NB4 (cell line): ENCODE results near the gene ACAD11.

ENCODE experiments used
- MYC ChIP-seq: IDR thresholded peaks from 2 replicates; pipeline ENCODE4 v1.6.1; 2011; ENCODE audit warnings: low read depth, low read length
- POLR2A ChIP-seq: IDR thresholded peaks from 2 replicates; pipeline ENCODE4 v1.6.1; 2011; ENCODE audit warnings: mild to moderate bottlenecking; ENCODE audit not compliant: insufficient read length; ENCODE audit errors: extremely low read depth
- TF ChIP-seq, protein P1 (sequence below): IDR thresholded peaks from one replicate; pipeline ENCODE4 v1.5.1; 2012; ENCODE audit warnings: low read depth, low read length

DNA sequence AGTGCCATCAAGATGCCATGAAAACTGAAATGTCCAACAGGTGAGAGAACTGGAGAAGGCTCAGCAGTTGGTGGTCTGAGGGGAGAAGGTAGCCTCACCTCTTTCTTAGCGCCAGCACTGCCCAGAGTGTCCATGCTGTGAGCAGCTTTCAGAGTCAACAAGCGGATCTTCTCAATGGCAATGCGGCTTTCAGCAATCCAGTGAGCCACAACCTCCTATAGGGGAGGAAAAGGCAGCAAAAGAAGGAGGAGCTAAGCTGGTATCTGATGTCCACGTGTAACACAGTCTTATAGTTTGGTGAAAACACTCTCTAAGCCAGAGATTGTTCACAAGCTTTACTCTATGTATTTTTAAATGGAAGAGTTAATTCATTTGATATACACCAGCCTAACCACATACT, 98.6 kb downstream of the ACAD11 start:
- TF ChIP-seq, protein P1, sequence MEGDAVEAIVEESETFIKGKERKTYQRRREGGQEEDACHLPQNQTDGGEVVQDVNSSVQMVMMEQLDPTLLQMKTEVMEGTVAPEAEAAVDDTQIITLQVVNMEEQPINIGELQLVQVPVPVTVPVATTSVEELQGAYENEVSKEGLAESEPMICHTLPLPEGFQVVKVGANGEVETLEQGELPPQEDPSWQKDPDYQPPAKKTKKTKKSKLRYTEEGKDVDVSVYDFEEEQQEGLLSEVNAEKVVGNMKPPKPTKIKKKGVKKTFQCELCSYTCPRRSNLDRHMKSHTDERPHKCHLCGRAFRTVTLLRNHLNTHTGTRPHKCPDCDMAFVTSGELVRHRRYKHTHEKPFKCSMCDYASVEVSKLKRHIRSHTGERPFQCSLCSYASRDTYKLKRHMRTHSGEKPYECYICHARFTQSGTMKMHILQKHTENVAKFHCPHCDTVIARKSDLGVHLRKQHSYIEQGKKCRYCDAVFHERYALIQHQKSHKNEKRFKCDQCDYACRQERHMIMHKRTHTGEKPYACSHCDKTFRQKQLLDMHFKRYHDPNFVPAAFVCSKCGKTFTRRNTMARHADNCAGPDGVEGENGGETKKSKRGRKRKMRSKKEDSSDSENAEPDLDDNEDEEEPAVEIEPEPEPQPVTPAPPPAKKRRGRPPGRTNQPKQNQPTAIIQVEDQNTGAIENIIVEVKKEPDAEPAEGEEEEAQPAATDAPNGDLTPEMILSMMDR, result no peak
- TF ChIP-seq MYC (no peak), POLR2A (no peak)
